Caco-2 (cell line): ENCODE measurements around the gene KLHDC3. TPM values are rescaled to one million over a fixed set of nuclear protein-coding genes. Genes with fewer than 3 reads are reported as not detected.

ENCODE experiments used
- BruUV-seq: library from RNA; stranded (reverse); fragments of 400-500 nt; replicated peaks from 2 replicates; lab custom pipeline; 2021; lab: Mats Ljungman, UMichigan
- CTCF ChIA-PET: fragments of 300-600 bp; sonication (Branson Sonifier 250); formaldehyde crosslinking; loops from one replicate; lab custom pipeline; 2022; ENCODE audit warnings: antibody characterized with exemption; lab: Charles Lee
- POLR2A ChIA-PET: fragments of 300-600 bp; sonication (Branson Sonifier 250); formaldehyde crosslinking; loops from one replicate; lab custom pipeline; 2022; ENCODE audit warnings: antibody characterized with exemption; lab: Charles Lee
- DNase-seq, 2 experiments: peaks; one replicate each; pipeline versions ENCODE4 v3.0.0 to v3.0.0-alpha.2; 2020 to 2022
- H3K27me3 ChIP-seq: replicated peaks from 2 replicates; pipeline ENCODE4 v1.6.0; 2011; ENCODE audit warnings: low read length; ENCODE audit not compliant: control insufficient read depth, insufficient read depth
- H3K36me3 ChIP-seq: 2 replicates; pipeline ENCODE4 v1.5.1; 2011; ENCODE audit warnings: low read length; ENCODE audit not compliant: control insufficient read depth, insufficient read depth
- H3K4me1 ChIP-seq: fragments of 250-450 bp; sonication (Bioruptor Pico); 2 replicates; pipeline ENCODE4 v1.5.1; 2020; ENCODE audit warnings: mild to moderate bottlenecking
- H3K4me3 ChIP-seq: 2 replicates; pipeline ENCODE4 v1.5.1; 2011; ENCODE audit warnings: low read depth, mild to moderate bottlenecking, control low read depth, low read length
- H3K9me3 ChIP-seq: fragments of 250-450 bp; sonication (Bioruptor Pico); 2 replicates; pipeline ENCODE4 v1.5.1; 2020; ENCODE audit warnings: mild to moderate bottlenecking, moderate library complexity
- H3K27ac Mint-ChIP-seq: one replicate; pipeline ENCODE4 v1.8.0; 2022; ENCODE audit warnings: mixed read lengths; ENCODE audit not compliant: unreplicated experiment
- H3K27me3 Mint-ChIP-seq: one replicate; pipeline ENCODE4 v1.8.0; 2022; ENCODE audit warnings: mixed read lengths; ENCODE audit not compliant: insufficient read depth, unreplicated experiment
- H3K36me3 Mint-ChIP-seq: one replicate; pipeline ENCODE4 v1.8.0; 2022; ENCODE audit warnings: mild to moderate bottlenecking, mixed read lengths; ENCODE audit not compliant: insufficient read depth, unreplicated experiment
- H3K4me1 Mint-ChIP-seq: one replicate; pipeline ENCODE4 v1.8.0; 2022; ENCODE audit warnings: low read depth, mixed read lengths; ENCODE audit not compliant: unreplicated experiment
- H3K4me3 Mint-ChIP-seq: one replicate; pipeline ENCODE4 v1.8.0; 2022; ENCODE audit warnings: mild to moderate bottlenecking, moderate library complexity, mixed read lengths; ENCODE audit not compliant: unreplicated experiment
- H3K9me3 Mint-ChIP-seq: one replicate; pipeline ENCODE4 v1.8.0; 2022; ENCODE audit warnings: mixed read lengths; ENCODE audit not compliant: unreplicated experiment
- CTCF ChIP-seq, 2 experiments: fragments of 200-600 bp in 1 of 2; IDR thresholded peaks; 1 replicate in 1 of 2; 2 replicates in 1 of 2; pipeline versions ENCODE4 v1.5.1 to v1.8.0; 2011 to 2022; ENCODE audit warnings: antibody characterized with exemption in 1 of 2, control low read depth in 1 of 2, inconsistent platforms in 1 of 2, low read depth in 1 of 2, low read length in 1 of 2, mild to moderate bottlenecking in 1 of 2, moderate library complexity in 1 of 2; ENCODE audit not compliant: insufficient read depth in 1 of 2, severe bottlenecking in 1 of 2, unreplicated experiment in 1 of 2
- intact Hi-C: fragments of 100-400 bp; cut with micrococcal nuclease; formaldehyde crosslinking; loops from one replicate; pipeline ENCODE4 v1.10.0; 2022; ENCODE audit not compliant: unreplicated experiment
- total RNA-seq: library from RNA; stranded (reverse); gene quantifications from 2 replicates; pipeline ENCODE4 v1.2.3, GENCODE V29; 2022

The KLHDC3 gene
- total RNA-seq, 1 experiment from 2014 or later: 66.8 TPM

- Histone ChIP-seq H3K4me1 (peaks cover 10% of the 10 kb centered on the region), H3K36me3 (peaks cover 3% of the 10 kb centered on the region; the same call in 1 of the 2 replicates), H3K4me3 (no peak overlapping the region), H3K9me3 (no peaks in the 10 kb centered on the region), H3K27me3 (no peaks in the 10 kb centered on the region)
- CTCF ChIA-PET: no interaction called here
- intact Hi-C loops: no loop called here
- no TSS peak for BruUV-seq
- H3K27me3 Mint-ChIP-seq: no peaks in the 10 kb centered on the region
- TF ChIP-seq CTCF (IDR thresholded peaks at IDR 0.05; ENCODE audit: insufficient read depth in 1 of 2, low read depth in 1 of 2, low read length in 1 of 2, severe bottlenecking in 1 of 2, unreplicated experiment in 1 of 2): no peak
- H3K36me3 Mint-ChIP-seq: peaks cover 80% of the 10 kb centered on the region
- no peaks in the 10 kb centered on the region for H3K4me1 Mint-ChIP-seq
- no peak overlapping the region for H3K27ac Mint-ChIP-seq
- no peak overlapping the region for H3K4me3 Mint-ChIP-seq
- POLR2A ChIA-PET: no interaction called here
- no peak for DNase-seq
- no peaks in the 10 kb centered on the region for H3K9me3 Mint-ChIP-seq
Observed at GRCh38 chr6:43024436-43024835, 10.4 kb downstream of the KLHDC3 start.

- Mint-ChIP-seq H3K36me3 (peaks cover 88% of the 10 kb centered on the region), H3K27ac (no peak overlapping the region), H3K27me3 (no peaks in the 10 kb centered on the region), H3K4me1 (no peaks in the 10 kb centered on the region), H3K9me3 (no peaks in the 10 kb centered on the region), H3K4me3 (no peak overlapping the region)
- Histone ChIP-seq H3K4me3 (no peak overlapping the region), H3K36me3 (peaks cover 3% of the 10 kb centered on the region; the same call in 1 of the 2 replicates), H3K9me3 (no peaks in the 10 kb centered on the region), H3K27me3 (no peaks in the 10 kb centered on the region), H3K4me1 (0 out of 2 replicates have a peak, but pooled peaks cover 3% of the 10 kb centered on the region)
- ChIA-PET POLR2A (interaction anchor here (0.6 kb wide), 1 partner anchor 32 kb away, joined by 4 read pairs; no protein-coding TSS in a partner anchor), CTCF (no interaction called here)
- DNase-seq: no peak
- no peak for TF ChIP-seq CTCF (IDR thresholded peaks at IDR 0.05; ENCODE audit: insufficient read depth in 1 of 2, low read depth in 1 of 2, low read length in 1 of 2, severe bottlenecking in 1 of 2, unreplicated experiment in 1 of 2)
- BruUV-seq: no TSS peak
- intact Hi-C loops: no loop called here
Observed at GRCh38 chr6:43026365-43026764, 12.3 kb downstream of the KLHDC3 start.

GRCh38 chr6:43029120-43029519 lies 15.1 kb downstream of the KLHDC3 start:
- no peak overlapping the region for H3K27ac Mint-ChIP-seq
- CTCF ChIA-PET: no interaction called here
- H3K36me3 ChIP-seq: peaks cover 4% of the 10 kb centered on the region

More at GRCh38 chr6:43029120-43029519, 15.1 kb downstream of the KLHDC3 start:
- POLR2A ChIA-PET: interaction anchor here (0.6 to 1.1 kb wide), 3 partner anchors 15 to 119 kb away, joined by 3 read pairs; partner anchors contain the start of genes KLC4, KLHDC3 and MRPL2
- Mint-ChIP-seq H3K4me1 (no peaks in the 10 kb centered on the region), H3K9me3 (no peaks in the 10 kb centered on the region), H3K4me3 (no peak overlapping the region), H3K27me3 (no peaks in the 10 kb centered on the region), H3K36me3 (peaks cover 96% of the 10 kb centered on the region)
- intact Hi-C loops: no loop called here
- BruUV-seq: no TSS peak
- no peaks in the 10 kb centered on the region for H3K27me3 ChIP-seq
- no peak for DNase-seq
- TF ChIP-seq CTCF (IDR thresholded peaks at IDR 0.05; ENCODE audit: insufficient read depth in 1 of 2, low read depth in 1 of 2, low read length in 1 of 2, severe bottlenecking in 1 of 2, unreplicated experiment in 1 of 2): no peak
- H3K4me1 ChIP-seq: no peaks in the 10 kb centered on the region
- H3K4me3 ChIP-seq: no peak overlapping the region
- H3K9me3 ChIP-seq: no peaks in the 10 kb centered on the region
